PC-3 (cell line): ENCODE measurements around the gene KCTD20.

Source experiments
- CTCF ChIP-seq: fragments of 300-600 bp; sonication (generic); conservative IDR thresholded peaks from 2 replicates; pipeline ENCODE4 v1.5.1; 2017; ENCODE audit warnings: antibody characterized with exemption, low read depth, mild to moderate bottlenecking, low read length
- EZH2 ChIP-seq: fragments of 300-600 bp; sonication (generic); IDR thresholded peaks from one replicate; pipeline ENCODE4 v1.6.1; 2017; ENCODE audit warnings: antibody characterized with exemption, mild to moderate bottlenecking, low read length; ENCODE audit not compliant: unreplicated experiment
- EZH2phosphoT487 ChIP-seq: fragments of 300-600 bp; sonication (generic); IDR thresholded peaks from 2 replicates; pipeline ENCODE4 v1.6.1; 2018; ENCODE audit warnings: mild to moderate bottlenecking, antibody characterized with exemption, low read length, borderline replicate concordance

GRCh38 chr6:36436466-36436865 lies 6.3 kb upstream of the KCTD20 start:
- TF ChIP-seq EZH2 (no peak), CTCF (no peak), EZH2phosphoT487 (no peak)
